ENCODE measurements around the gene TBL2. TPM values are rescaled to one million over a fixed set of nuclear protein-coding genes. Genes with fewer than 3 reads are reported as not detected.
A peak's percentile ranks its signal among the peaks of the same experiment; 100 is the strongest.

The TBL2 gene
- total RNA-seq, 1 donor from 2014 or later: 29.8 TPM

GRCh38 chr7:73577627-73578341 lies 595 bp downstream of the TBL2 start:
- no peaks in the 10 kb centered on the region for H3K9me3 ChIP-seq
- H3K4me1 ChIP-seq: peaks cover 20% of the 10 kb centered on the region
- peak; percentile 5 for ATAC-seq
- TF ChIP-seq CTCF (IDR thresholded peaks at IDR 0.05): no peak
- H3K27ac ChIP-seq: peak overlapping the region; percentile 88
- peaks cover 28% of the 10 kb centered on the region for H3K36me3 ChIP-seq
- DNase-seq: no peak
- H3K4me3 ChIP-seq: peak overlapping the region; percentile 93
- intact Hi-C loops (cut with DNase I): no loop called here
- no peaks in the 10 kb centered on the region for H3K27me3 ChIP-seq

DNA sequence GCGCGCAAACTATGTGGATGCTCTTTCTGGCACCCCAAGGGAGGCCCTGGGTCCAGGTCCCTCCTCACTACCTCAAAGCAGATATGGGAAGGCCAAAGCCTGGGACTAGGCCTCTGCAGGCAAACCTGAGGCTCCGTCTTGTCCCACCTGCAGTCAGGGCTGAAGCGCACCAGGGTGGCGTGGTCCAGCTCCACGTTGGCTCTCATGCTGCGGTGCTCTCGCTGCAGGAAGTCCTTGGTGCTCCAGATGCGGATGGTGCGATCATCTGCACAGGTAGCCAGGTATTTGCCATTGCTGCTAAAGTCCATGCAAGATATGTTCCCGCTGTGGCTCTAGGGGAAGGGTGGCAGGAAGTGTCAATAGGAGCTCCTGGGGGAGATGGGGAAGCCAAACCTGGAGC lies 4.6 kb downstream of the TBL2 start:
- Histone ChIP-seq H3K9me3 (no peaks in the 10 kb centered on the region), H3K27ac (no peak overlapping the region), H3K4me1 (peaks cover 14% of the 10 kb centered on the region), H3K36me3 (peaks cover 64% of the 10 kb centered on the region), H3K27me3 (no peaks in the 10 kb centered on the region), H3K4me3 (no peak overlapping the region)
- no peak for TF ChIP-seq CTCF (IDR thresholded peaks at IDR 0.05)
- intact Hi-C loops (cut with DNase I): no loop called here
- DNase-seq (no peak), ATAC-seq (no peak)

- peaks cover 14% of the 10 kb centered on the region for H3K4me1 ChIP-seq
- ATAC-seq: no peak
- H3K27ac ChIP-seq: no peak overlapping the region
- no peak for TF ChIP-seq CTCF (IDR thresholded peaks at IDR 0.05)
- no peaks in the 10 kb centered on the region for H3K9me3 ChIP-seq
- no peaks in the 10 kb centered on the region for H3K27me3 ChIP-seq
- H3K36me3 ChIP-seq: peaks cover 64% of the 10 kb centered on the region
- H3K4me3 ChIP-seq: no peak overlapping the region
- no peak for DNase-seq
- intact Hi-C loops (cut with DNase I): no loop called here
Observed at GRCh38 chr7:73573276-73573675, 5.1 kb downstream of the TBL2 start.

- intact Hi-C loops (cut with DNase I): no loop called here
- H3K27ac ChIP-seq: no peak overlapping the region
- no peak overlapping the region for H3K4me3 ChIP-seq
- DNase-seq (no peak), ATAC-seq (no peak)
- no peak for TF ChIP-seq CTCF (IDR thresholded peaks at IDR 0.05)
- no peaks in the 10 kb centered on the region for H3K27me3 ChIP-seq
- peaks cover 64% of the 10 kb centered on the region for H3K36me3 ChIP-seq
- H3K9me3 ChIP-seq: no peaks in the 10 kb centered on the region
- peaks cover 14% of the 10 kb centered on the region for H3K4me1 ChIP-seq
Observed at GRCh38 chr7:73572767-73573186, 5.6 kb downstream of the TBL2 start.

GRCh38 chr7:73570977-73571376 lies 7.4 kb downstream of the TBL2 start:
- TF ChIP-seq CTCF (IDR thresholded peaks at IDR 0.05): no peak
- Histone ChIP-seq H3K36me3 (peaks cover 63% of the 10 kb centered on the region), H3K27me3 (no peaks in the 10 kb centered on the region), H3K27ac (no peak overlapping the region), H3K9me3 (no peaks in the 10 kb centered on the region), H3K4me1 (peaks cover under 1% of the 10 kb centered on the region), H3K4me3 (no peak overlapping the region)
- DNase-seq: no peak
- intact Hi-C loops (cut with DNase I): no loop called here
- ATAC-seq: no peak
